Mesendoderm (in vitro differentiated cells): Measurements from ENCODE around the gene CMTM4.
A peak's percentile ranks its signal among the peaks of the same experiment; 100 is the strongest.

Experiments
- DNase-seq: peaks from one replicate; pipeline ENCODE4 v3.0.0; 2013
- H2AK5ac ChIP-seq: 2 replicates; pipeline ENCODE4 v1.6.1; 2013; ENCODE audit warnings: low read length, inconsistent platforms
- H2BK120ac ChIP-seq: 2 replicates; pipeline ENCODE4 v1.6.1; 2013; ENCODE audit warnings: low read depth, mild to moderate bottlenecking, low read length, moderate library complexity, mixed read lengths
- H2BK15ac ChIP-seq: replicated peaks from 2 replicates; pipeline ENCODE4 v1.6.1; 2013; ENCODE audit warnings: low read depth, mild to moderate bottlenecking, moderate library complexity
- H2BK5ac ChIP-seq: 2 replicates; pipeline ENCODE4 v1.6.1; 2013; ENCODE audit warnings: low read length, inconsistent platforms
- H3K18ac ChIP-seq: 2 replicates; pipeline ENCODE4 v1.6.1; 2013; ENCODE audit warnings: mild to moderate bottlenecking, low read length, mixed read lengths
- H3K23ac ChIP-seq: one replicate; pipeline ENCODE4 v1.6.1; 2013; ENCODE audit warnings: low read length
- H3K27ac ChIP-seq: 2 replicates; pipeline ENCODE4 v1.5.1; 2013; ENCODE audit warnings: low read depth, mild to moderate bottlenecking, inconsistent platforms, low read length, moderate library complexity
- H3K27me3 ChIP-seq: 2 replicates; pipeline ENCODE4 v1.6.1; 2013; ENCODE audit warnings: low read length, control low read depth, mild to moderate bottlenecking, inconsistent platforms; ENCODE audit not compliant: insufficient read depth, poor library complexity
- H3K36me3 ChIP-seq: 2 replicates; pipeline ENCODE4 v1.6.1; 2013; ENCODE audit warnings: low read length, inconsistent platforms; ENCODE audit not compliant: control insufficient read depth, insufficient read depth
- H3K4ac ChIP-seq: one replicate; pipeline ENCODE4 v1.6.1; 2013; ENCODE audit warnings: low read depth, mild to moderate bottlenecking, low read length, moderate library complexity
- H3K4me1 ChIP-seq: 2 replicates; pipeline ENCODE4 v1.6.1; 2013; ENCODE audit warnings: low read depth, low read length, inconsistent platforms; ENCODE audit not compliant: control insufficient read depth
- H3K4me2 ChIP-seq: 2 replicates; pipeline ENCODE4 v1.6.1; 2013; ENCODE audit warnings: low read length
- H3K4me3 ChIP-seq: 2 replicates; pipeline ENCODE4 v1.5.1; 2013; ENCODE audit warnings: mild to moderate bottlenecking, low read length
- H3K56ac ChIP-seq: one replicate; pipeline ENCODE4 v1.6.1; 2013; ENCODE audit warnings: low read length
- H3K79me1 ChIP-seq: 2 replicates; pipeline ENCODE4 v1.6.1; 2013; ENCODE audit warnings: low read length, inconsistent platforms
- H3K79me2 ChIP-seq: 2 replicates; pipeline ENCODE4 v1.6.1; 2013; ENCODE audit warnings: mild to moderate bottlenecking, low read length; ENCODE audit not compliant: control insufficient read depth, insufficient read depth
- H3K9ac ChIP-seq: 2 replicates; pipeline ENCODE4 v1.6.1; 2013; ENCODE audit warnings: low read length, inconsistent platforms
- H4K5ac ChIP-seq: one replicate; pipeline ENCODE4 v1.6.1; 2013; ENCODE audit warnings: low read length
- H4K8ac ChIP-seq: one replicate; pipeline ENCODE4 v1.6.1; 2013; ENCODE audit warnings: low read depth, mild to moderate bottlenecking, control low read depth, low read length, moderate library complexity
- WGBS: extraction: QIAGEN DNeasy Blood & Tissue Kit; methylation state at CpG from one replicate; pipeline ENCODE4 v1.1.7; 2013; ENCODE audit warnings: low lambda C conversion rate, missing lambda C conversion rate; ENCODE audit not compliant: insufficient coverage; ENCODE audit errors: extremely low coverage; 5-methylcytosine and 5-hydroxymethylcytosine counted together

The CMTM4 gene

DNA sequence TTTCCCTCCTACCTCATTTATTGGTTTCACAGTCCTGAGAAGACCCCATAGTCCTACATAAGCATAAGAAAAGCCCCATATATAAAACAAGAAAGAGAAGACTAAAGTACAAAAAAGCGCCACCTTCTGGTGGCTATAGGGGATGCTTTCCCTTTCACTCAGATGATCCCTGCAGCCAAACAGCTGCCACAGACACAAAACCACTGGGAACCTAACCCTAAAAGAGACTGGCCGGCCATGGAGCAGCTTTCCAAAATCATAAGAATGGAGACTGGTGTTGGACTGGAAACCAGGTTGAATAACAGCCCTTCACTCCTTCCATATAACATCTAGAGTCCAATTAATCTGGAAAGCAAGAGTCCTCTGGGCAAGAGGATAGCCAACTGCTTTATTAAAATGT, 43.5 kb upstream of the CMTM4 start:
- Histone ChIP-seq H3K4me3 (no peak overlapping the region), H3K56ac (no peak overlapping the region), H4K5ac (no peak overlapping the region), H4K8ac (no peak overlapping the region), H3K27ac (no peak overlapping the region), H3K27me3 (no peaks in the 10 kb centered on the region), H2BK120ac (no peak overlapping the region), H3K36me3 (peaks cover 11% of the 10 kb centered on the region), H3K4me2 (no peak overlapping the region), H3K23ac (no peak overlapping the region), H3K4ac (no peak overlapping the region), H2BK5ac (no peak overlapping the region), H2BK15ac (no peak overlapping the region), H2AK5ac (no peak overlapping the region), H3K79me1 (peaks cover 15% of the 10 kb centered on the region), H3K4me1 (no peaks in the 10 kb centered on the region), H3K9ac (no peak overlapping the region), H3K18ac (no peak overlapping the region), H3K79me2 (peaks cover 19% of the 10 kb centered on the region)
- WGBS: no CpG with 5 or more reads among the region's 2 CpGs
- DNase-seq: peak; percentile 64

DNA sequence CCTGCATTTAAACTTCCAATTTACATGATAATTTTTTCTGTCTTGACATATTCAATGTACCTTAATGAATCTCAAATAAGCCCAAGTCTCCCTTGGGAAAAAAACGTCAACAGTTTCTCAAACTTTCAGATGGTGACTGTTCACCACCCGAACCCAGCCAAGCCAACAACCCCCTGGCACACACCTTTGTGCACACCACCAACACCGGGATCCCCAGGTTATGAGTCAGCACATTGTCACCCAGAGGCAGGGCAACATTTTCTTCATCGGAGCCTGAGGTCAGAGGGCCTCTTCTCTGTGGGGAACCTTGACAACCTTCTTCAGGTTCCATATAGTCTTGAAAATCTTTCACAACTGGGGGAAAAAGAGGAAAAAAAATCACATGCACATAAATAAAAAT, 39.3 kb upstream of the CMTM4 start:
- no peak overlapping the region for H3K18ac ChIP-seq
- H3K4me1 ChIP-seq: no peaks in the 10 kb centered on the region
- no peak overlapping the region for H3K56ac ChIP-seq
- H3K4me2 ChIP-seq: no peak overlapping the region
- H2AK5ac ChIP-seq: no peak overlapping the region
- no peak overlapping the region for H2BK5ac ChIP-seq
- no peak overlapping the region for H2BK120ac ChIP-seq
- H2BK15ac ChIP-seq: no peak overlapping the region
- H3K27me3 ChIP-seq: no peaks in the 10 kb centered on the region
- H3K79me1 ChIP-seq: peaks cover 16% of the 10 kb centered on the region
- peaks cover 18% of the 10 kb centered on the region for H3K36me3 ChIP-seq
- no peak overlapping the region for H3K4ac ChIP-seq
- H3K9ac ChIP-seq: no peak overlapping the region
- no CpG with 5 or more reads among the region's 4 CpGs for WGBS
- H3K23ac ChIP-seq: no peak overlapping the region
- no peak overlapping the region for H3K27ac ChIP-seq
- H3K4me3 ChIP-seq: no peak overlapping the region
- DNase-seq: no peak
- H4K8ac ChIP-seq: no peak overlapping the region
- no peak overlapping the region for H4K5ac ChIP-seq
- H3K79me2 ChIP-seq: peaks cover 15% of the 10 kb centered on the region

GRCh38 chr16:66731101-66731500, 34.6 kb upstream of the CMTM4 start:
- Histone ChIP-seq H3K36me3 (peaks cover 29% of the 10 kb centered on the region), H3K4me2 (no peak overlapping the region), H2BK15ac (no peak overlapping the region), H2BK120ac (no peak overlapping the region), H3K4me1 (no peaks in the 10 kb centered on the region), H3K27me3 (no peaks in the 10 kb centered on the region), H4K8ac (no peak overlapping the region), H3K4ac (no peak overlapping the region), H3K56ac (no peak overlapping the region), H3K23ac (no peak overlapping the region), H3K79me2 (no peaks in the 10 kb centered on the region), H2BK5ac (no peak overlapping the region), H3K18ac (no peak overlapping the region), H4K5ac (no peak overlapping the region), H3K79me1 (peaks cover 7% of the 10 kb centered on the region), H3K4me3 (no peak overlapping the region), H2AK5ac (no peak overlapping the region), H3K9ac (no peak overlapping the region), H3K27ac (no peak overlapping the region)
- WGBS: no CpG with 5 or more reads among the region's 7 CpGs
- no peak for DNase-seq

- Histone ChIP-seq H3K27me3 (no peaks in the 10 kb centered on the region), H3K9ac (no peak overlapping the region), H3K4ac (no peak overlapping the region), H3K27ac (no peak overlapping the region), H3K4me1 (no peaks in the 10 kb centered on the region), H4K8ac (no peak overlapping the region), H3K79me1 (peaks cover 6% of the 10 kb centered on the region), H3K56ac (no peak overlapping the region), H3K4me3 (no peak overlapping the region), H3K4me2 (no peak overlapping the region), H3K23ac (no peak overlapping the region), H3K36me3 (peaks cover 34% of the 10 kb centered on the region), H3K79me2 (no peaks in the 10 kb centered on the region), H2AK5ac (no peak overlapping the region), H2BK5ac (no peak overlapping the region), H3K18ac (no peak overlapping the region), H4K5ac (no peak overlapping the region), H2BK15ac (no peak overlapping the region), H2BK120ac (no peak overlapping the region)
- no CpG with 5 or more reads among the region's 4 CpGs for WGBS
- DNase-seq: no peak
Observed at GRCh38 chr16:66728804-66729203, 32.3 kb upstream of the CMTM4 start.

DNA sequence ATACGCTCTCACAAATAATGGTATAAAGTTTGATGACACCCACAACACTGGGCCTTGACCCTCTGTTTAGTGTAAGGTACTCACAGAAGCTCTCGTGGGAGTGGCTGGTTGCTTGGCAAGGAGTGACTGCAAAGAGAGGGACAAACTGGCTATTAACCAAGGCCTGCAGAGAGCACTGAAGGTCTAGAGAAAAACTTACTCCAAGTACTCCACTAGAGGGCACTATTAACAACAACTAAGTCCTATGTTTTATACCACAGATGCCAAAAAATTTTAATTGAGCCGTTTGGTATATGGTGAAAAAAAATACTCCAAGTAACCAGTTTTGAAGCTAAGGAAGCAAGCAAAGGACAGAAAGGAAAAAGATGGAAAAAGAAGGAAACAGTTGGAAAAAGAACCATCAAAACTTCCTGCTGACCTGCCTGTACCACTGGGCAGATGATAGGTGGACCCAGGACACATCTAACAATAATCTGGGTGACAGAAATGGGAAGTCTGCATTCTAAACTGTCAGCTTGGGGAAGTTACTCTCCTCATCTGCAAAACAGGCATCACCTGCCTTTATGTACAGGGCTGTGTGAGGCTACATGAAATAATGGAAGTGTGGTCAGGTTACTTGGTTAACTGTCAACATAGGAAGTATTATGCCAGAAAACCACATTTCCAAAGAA, 31.7 kb upstream of the CMTM4 start:
- Histone ChIP-seq H3K9ac (no peak overlapping the region), H3K36me3 (peaks cover 36% of the 10 kb centered on the region), H3K4me1 (no peaks in the 10 kb centered on the region), H4K8ac (no peak overlapping the region), H3K79me1 (peaks cover 6% of the 10 kb centered on the region), H3K4me2 (no peak overlapping the region), H4K5ac (no peak overlapping the region), H2BK15ac (no peak overlapping the region), H3K79me2 (no peaks in the 10 kb centered on the region), H3K4ac (no peak overlapping the region), H3K56ac (no peak overlapping the region), H2AK5ac (no peak overlapping the region), H2BK120ac (no peak overlapping the region), H3K4me3 (no peak overlapping the region), H3K23ac (no peak overlapping the region), H2BK5ac (no peak overlapping the region), H3K27ac (no peak overlapping the region), H3K27me3 (no peaks in the 10 kb centered on the region), H3K18ac (no peak overlapping the region)
- peak; percentile 71 for DNase-seq
- WGBS: no CpG with 5 or more reads among the region's 3 CpGs

DNA sequence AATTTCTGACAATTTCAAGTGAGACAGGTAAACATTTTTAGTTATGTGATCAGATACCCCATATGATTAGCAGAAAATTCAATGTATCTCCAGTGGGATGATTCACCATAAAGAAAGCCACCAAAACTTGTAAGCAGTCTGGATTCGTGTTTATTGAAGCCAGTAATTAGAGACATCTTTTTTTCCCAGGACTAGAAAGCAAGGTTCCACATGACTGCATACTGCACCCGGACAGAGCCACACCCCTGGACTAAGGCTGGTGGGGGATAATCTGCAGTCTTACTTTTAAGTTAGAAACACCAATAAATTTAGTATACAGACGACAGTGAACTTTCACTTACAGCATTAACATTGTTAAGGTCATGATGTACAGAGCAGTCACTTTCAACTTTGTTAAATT, 24.2 kb upstream of the CMTM4 start:
- Histone ChIP-seq H3K36me3 (peaks cover 15% of the 10 kb centered on the region), H2BK15ac (no peak overlapping the region), H3K18ac (no peak overlapping the region), H3K9ac (no peak overlapping the region), H3K79me2 (no peaks in the 10 kb centered on the region), H4K5ac (no peak overlapping the region), H3K4me3 (no peak overlapping the region), H3K4ac (no peak overlapping the region), H3K23ac (no peak overlapping the region), H3K79me1 (no peaks in the 10 kb centered on the region), H3K56ac (no peak overlapping the region), H3K4me1 (peaks cover 2% of the 10 kb centered on the region), H2AK5ac (no peak overlapping the region), H4K8ac (no peak overlapping the region), H2BK120ac (no peak overlapping the region), H2BK5ac (no peak overlapping the region), H3K27ac (no peak overlapping the region), H3K4me2 (no peak overlapping the region), H3K27me3 (no peaks in the 10 kb centered on the region)
- no peak for DNase-seq
- WGBS: no CpG with 5 or more reads among the region's 3 CpGs
